ENCODE data around the gene ZNF322.
"Not testable (repeated sequence)": the region's sequence is repeated elsewhere in the genome, so short reads cannot be mapped to it uniquely, and the experiment has no call there.

Gene ZNF322, protein sequence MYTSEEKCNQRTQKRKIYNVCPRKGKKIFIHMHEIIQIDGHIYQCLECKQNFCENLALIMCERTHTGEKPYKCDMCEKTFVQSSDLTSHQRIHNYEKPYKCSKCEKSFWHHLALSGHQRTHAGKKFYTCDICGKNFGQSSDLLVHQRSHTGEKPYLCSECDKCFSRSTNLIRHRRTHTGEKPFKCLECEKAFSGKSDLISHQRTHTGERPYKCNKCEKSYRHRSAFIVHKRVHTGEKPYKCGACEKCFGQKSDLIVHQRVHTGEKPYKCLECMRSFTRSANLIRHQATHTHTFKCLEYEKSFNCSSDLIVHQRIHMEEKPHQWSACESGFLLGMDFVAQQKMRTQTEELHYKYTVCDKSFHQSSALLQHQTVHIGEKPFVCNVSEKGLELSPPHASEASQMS

DNA sequence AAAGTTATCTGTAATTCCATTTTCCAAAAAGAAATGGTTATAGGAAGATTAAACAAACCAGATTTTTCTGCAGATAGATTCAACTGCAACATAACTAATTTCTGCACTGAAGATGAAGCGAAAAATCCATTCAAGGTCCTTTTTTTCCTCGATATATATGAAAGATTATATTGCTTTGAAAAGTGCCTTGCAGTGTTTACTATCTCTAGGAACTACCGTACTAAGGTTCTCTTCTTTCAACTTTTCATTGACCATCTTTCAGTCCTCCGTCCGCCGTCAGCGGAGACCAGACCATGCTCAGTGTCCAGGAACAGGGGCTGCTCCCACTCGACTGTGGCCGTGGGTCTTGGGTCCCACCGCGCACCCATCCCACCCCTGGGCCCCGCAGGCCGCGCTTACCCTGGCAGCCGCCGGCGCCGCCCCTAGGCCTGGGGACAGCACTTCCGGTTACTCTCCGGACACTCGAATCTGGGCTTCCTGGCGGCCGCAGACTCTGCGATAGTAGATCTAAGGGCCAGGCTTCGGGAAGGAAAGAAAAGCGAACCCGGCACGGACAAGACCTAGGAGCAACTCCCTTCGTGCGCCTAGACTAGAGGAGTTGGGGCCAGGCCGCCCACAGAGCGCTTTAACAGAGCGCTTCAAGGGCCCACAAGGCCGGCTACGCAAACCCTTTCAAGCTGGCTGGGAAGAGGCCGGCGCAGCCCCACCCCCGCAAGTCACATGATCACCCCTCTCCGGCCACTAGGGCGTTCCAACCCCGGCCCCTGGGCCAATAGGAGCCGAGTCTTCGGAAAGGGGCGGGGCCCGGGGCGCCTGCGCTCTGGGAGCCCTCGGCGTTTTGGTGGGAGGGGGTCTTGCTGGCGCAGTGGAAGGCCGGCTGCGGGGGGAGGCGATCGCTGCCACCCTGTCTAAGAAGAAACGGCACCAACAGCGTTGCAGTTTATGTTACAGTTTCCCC, at the start of gene ZNF322:
Gene ZNF322 (minus strand): TSS at position 705 of the 958 bp plus-strand sequence. CDS start 21,193 bp downstream, outside the sequence.
- peak; percentile 90 for DNase-seq

DNA sequence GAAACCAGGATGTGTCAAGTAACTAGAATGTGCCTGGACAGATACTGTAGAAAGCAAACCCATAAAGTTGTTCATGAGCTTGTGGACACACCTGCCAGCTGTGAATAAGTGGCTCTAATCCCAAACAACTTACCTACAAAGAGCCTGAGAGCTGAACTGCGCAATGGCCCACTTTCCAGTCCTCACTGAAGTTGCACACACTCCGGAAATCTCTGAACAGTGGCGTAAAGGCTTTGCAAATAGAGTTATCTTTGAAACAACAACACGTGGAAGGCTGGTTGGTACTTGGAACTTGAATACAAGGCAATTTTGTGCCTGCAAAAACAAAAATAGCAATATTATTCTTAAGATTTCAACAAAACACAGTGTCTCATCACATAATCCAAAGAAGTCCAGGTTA, 46.2 kb upstream of the ZNF322 start:
- DNase-seq = not testable (repeated sequence)

- not testable (repeated sequence) for DNase-seq
Measured at GRCh38 chr6:26705352-26705751, 45.8 kb upstream of the ZNF322 start.

DNA sequence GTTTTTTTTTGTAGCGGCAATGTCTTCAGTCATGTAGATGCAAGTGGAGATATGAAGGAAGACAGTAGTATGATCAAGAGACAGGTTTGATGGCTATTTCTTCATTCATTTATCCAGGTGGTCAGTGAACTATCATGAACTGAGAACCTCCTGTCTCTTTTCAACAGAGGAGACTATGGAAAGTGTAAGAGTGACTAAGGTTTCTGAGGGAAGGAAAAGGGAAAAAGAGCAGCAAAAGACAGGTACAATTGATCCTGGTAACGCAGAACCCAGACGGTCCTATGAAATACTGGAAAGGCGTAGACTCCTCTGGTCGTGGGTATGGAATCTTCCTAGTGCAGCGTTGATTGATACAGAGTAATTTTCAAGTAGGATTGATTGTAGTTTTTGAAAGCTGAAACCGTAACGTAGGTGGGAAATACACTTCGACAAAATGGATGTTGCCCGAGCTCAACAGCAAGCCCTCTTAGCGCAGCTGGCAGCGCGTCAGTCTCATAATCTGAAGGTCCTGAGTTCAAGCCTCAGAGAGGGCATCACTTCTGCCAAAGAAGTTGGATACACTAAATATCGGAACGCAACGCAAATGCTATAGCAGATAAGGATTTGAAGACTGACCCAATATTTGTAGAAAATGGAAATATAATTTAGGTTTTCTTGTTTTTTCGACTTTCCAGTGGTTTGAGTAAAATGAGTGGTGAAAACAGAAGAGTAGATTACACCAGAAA, 41.6 kb upstream of the ZNF322 start:
- not testable (repeated sequence) for DNase-seq

- not testable (repeated sequence) for DNase-seq
Measured at GRCh38 chr6:26697496-26697895, 38.0 kb upstream of the ZNF322 start.

GRCh38 chr6:26689324-26689947, 29.9 kb upstream of the ZNF322 start:
- not testable (repeated sequence) for DNase-seq

GRCh38 chr6:26682435-26683042, 23.0 kb upstream of the ZNF322 start:
- DNase-seq = not testable (repeated sequence)

GRCh38 chr6:26673287-26673686, 13.7 kb upstream of the ZNF322 start:
- not testable (repeated sequence) for DNase-seq

GRCh38 chr6:26670558-26670957, 11.0 kb upstream of the ZNF322 start:
- not testable (repeated sequence) for DNase-seq

GRCh38 chr6:26670003-26670402, 10.5 kb upstream of the ZNF322 start:
- DNase-seq = not testable (repeated sequence)

- peak in 1 of 2 donors; percentile 53 for DNase-seq
Measured at GRCh38 chr6:26660000-26660361, 435 bp upstream of the ZNF322 start.

GRCh38 chr6:26657256-26657655, 2.3 kb downstream of the ZNF322 start:
- DNase-seq = no peak

DNA sequence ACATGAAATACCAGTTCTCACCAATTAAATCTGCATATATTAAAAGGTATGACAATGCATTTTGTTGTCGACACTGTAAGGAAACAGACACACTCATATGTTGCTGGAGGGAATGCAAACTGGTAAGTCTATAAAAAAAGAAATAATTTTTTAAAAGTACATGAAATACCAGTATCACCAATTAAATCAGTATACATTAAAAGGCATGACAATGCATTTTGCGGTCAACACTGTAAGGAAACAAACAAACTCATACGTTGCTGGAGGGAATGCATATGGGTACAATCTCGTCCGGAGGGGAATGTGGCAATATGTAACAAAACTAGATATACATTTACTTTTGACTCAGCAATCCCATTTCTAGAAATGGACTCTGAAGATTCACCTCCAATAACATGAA, 6.5 kb downstream of the ZNF322 start:
- DNase-seq = no peak

GRCh38 chr6:26651133-26651781, 8.3 kb downstream of the ZNF322 start:
- no peak for DNase-seq

- DNase-seq = no peak
Measured at GRCh38 chr6:26646074-26646473, 13.5 kb downstream of the ZNF322 start.

GRCh38 chr6:26640806-26641205, 18.7 kb downstream of the ZNF322 start:
- DNase-seq = no peak

- DNase-seq = no peak
Measured at GRCh38 chr6:26629359-26629758, 30.2 kb downstream of the ZNF322 start.

- DNase-seq = no peak
Measured at GRCh38 chr6:26627843-26628242, 31.7 kb downstream of the ZNF322 start.

DNA sequence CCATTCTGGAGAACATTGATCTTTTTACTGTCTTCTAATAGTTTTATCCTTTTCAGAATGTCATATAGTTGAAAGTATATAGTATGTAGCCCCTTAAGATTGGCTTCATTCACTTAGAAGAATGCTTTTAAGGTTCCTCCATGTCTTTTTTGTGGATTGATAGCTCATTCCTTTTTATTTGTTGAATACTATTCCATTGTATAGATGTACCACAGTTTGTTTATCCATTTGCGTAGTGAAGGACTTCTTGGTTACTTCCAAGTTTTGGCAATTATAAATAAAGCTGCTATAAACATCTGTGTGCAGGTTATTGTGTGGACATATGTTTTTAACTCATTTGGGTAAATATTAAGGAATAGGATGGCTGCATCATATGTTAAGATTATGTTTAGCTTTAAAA, 35.0 kb downstream of the ZNF322 start:
- no peak for DNase-seq

GRCh38 chr6:26623339-26623859, 36.1 kb downstream of the ZNF322 start:
- no peak for DNase-seq

Data from CD4-positive, alpha-beta T cell treated with Interleukin-4 for 1 hour (primary cell).